Measurements from ENCODE around the gene FUCA2.

DNA sequence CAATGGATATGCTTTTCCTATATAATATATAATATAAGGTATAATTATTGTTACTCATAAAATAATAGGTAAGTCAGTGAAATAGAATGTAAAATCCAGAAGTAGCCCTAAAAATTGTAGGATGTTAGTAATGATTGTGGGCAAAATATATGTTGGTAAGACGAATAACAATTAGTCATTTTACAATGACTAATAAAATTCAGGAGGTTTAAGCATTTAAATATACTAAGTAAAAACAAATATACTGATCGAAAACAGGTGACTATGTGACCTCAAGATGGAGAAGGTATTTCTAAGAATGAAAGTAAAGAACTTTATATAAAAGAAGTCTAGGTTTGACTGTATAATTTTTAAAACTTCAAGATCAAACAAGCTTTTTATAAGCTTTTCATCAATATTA, 28.9 kb downstream of the FUCA2 start:
- TF ChIP-seq, protein P1, sequence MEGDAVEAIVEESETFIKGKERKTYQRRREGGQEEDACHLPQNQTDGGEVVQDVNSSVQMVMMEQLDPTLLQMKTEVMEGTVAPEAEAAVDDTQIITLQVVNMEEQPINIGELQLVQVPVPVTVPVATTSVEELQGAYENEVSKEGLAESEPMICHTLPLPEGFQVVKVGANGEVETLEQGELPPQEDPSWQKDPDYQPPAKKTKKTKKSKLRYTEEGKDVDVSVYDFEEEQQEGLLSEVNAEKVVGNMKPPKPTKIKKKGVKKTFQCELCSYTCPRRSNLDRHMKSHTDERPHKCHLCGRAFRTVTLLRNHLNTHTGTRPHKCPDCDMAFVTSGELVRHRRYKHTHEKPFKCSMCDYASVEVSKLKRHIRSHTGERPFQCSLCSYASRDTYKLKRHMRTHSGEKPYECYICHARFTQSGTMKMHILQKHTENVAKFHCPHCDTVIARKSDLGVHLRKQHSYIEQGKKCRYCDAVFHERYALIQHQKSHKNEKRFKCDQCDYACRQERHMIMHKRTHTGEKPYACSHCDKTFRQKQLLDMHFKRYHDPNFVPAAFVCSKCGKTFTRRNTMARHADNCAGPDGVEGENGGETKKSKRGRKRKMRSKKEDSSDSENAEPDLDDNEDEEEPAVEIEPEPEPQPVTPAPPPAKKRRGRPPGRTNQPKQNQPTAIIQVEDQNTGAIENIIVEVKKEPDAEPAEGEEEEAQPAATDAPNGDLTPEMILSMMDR (IDR thresholded peaks at IDR 0.05; ENCODE audit: insufficient read depth, low read depth, low read length): no peak
- TF ChIP-seq EZH2 (IDR thresholded peaks at IDR 0.05; ENCODE audit: insufficient read depth, low read length): no peak
